IPS DF 6.9 (cell line): ENCODE results near the gene DLX4.

Experiments
- DNase-seq: peaks from one replicate; pipeline ENCODE4 v3.0.0-alpha.2; 2013; ENCODE audit warnings: low read depth, low spot score
- H3K27ac ChIP-seq: one replicate; pipeline ENCODE4 v1.5.1; 2013; ENCODE audit warnings: low read length, control low read depth
- H3K27me3 ChIP-seq: 2 replicates; pipeline ENCODE4 v1.6.1; 2013; ENCODE audit warnings: mild to moderate bottlenecking, low read length; ENCODE audit not compliant: control insufficient read depth, insufficient read depth
- H3K36me3 ChIP-seq: 2 replicates; pipeline ENCODE4 v1.6.1; 2013; ENCODE audit warnings: low read length; ENCODE audit not compliant: control insufficient read depth, insufficient read depth
- H3K4me1 ChIP-seq: 2 replicates; pipeline ENCODE4 v1.6.1; 2013; ENCODE audit warnings: low read length; ENCODE audit not compliant: control insufficient read depth, insufficient read depth
- H3K4me3 ChIP-seq: 2 replicates; pipeline ENCODE4 v1.5.1; 2013; ENCODE audit warnings: mild to moderate bottlenecking, low read length
- H3K9me3 ChIP-seq: 2 replicates; pipeline ENCODE4 v1.6.1; 2013; ENCODE audit warnings: low read length, inconsistent platforms; ENCODE audit not compliant: control insufficient read depth, insufficient read depth
- WGBS: extraction: QIAGEN DNeasy Blood & Tissue Kit; methylation state at CpG from one replicate; pipeline ENCODE4 v1.1.7; 2013; ENCODE audit warnings: mixed read lengths, missing lambda C conversion rate; ENCODE audit not compliant: insufficient read length, insufficient coverage; 5-methylcytosine and 5-hydroxymethylcytosine counted together

Gene DLX4

DNA sequence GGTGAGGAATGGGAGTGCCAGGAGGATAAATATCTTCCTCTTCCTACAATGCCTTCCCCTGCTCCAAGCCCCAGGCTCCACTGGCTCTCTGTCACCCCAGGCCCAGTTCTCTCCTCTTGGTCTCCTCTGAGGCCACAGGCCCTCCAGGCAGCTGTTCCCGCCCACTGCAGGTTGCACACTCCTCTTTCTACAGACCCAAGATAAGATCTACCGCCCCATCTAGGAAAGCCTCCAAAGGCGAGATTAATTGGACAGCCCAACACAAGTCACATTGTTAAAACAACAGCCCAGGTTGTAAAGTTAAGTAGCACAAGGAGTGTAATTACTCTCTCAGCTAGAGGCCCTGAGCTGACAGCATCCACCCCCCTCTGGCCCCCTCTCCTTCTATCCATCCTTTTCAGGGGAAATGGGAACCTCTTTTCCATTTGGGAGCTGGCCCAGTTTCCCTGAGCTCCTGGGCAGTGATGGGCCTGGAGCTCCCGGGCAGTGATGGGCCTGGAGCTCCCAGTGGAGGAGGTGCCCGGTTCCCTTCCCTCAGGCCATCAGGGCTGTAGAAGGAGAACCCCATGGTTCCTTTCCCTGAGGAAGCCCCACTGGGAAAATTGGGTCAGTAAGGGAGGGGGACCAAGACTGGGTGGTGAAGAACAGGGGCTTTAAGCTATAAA lies 7.3 kb downstream of the DLX4 start:
- H3K27ac ChIP-seq = no peak overlapping the region
- WGBS = no CpG with 5 or more reads among the region's 5 CpGs
- DNase-seq = no peak
- H3K4me3 ChIP-seq = no peak overlapping the region
- H3K4me1 ChIP-seq = peaks cover 12% of the 10 kb centered on the region
- no peaks in the 10 kb centered on the region; the same call in 1 of the 2 replicates for H3K36me3 ChIP-seq
- H3K27me3 ChIP-seq = peaks cover 45% of the 10 kb centered on the region
- no peaks in the 10 kb centered on the region for H3K9me3 ChIP-seq

DNA sequence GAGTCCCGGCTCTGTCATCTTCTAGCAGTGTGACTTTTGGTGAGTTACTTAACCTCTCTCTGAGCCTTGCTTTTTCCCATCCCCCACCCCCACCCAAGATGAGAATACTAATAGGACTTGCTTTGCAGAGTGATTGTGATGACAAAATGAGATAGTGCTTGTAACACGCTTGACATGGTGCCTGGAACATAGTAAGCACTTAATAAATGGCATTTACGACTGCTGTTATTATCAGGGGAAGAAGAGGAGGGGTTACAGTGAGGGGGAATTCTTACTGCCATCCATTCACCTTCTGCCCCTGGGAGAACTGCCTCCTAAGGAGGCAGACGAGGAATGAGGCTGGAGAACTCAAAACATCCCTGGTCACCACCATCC lies 7.8 kb downstream of the DLX4 start:
- no peak for DNase-seq
- no peaks in the 10 kb centered on the region; the same call in 1 of the 2 replicates for H3K36me3 ChIP-seq
- H3K4me3 ChIP-seq = no peak overlapping the region
- H3K27me3 ChIP-seq = peaks cover 40% of the 10 kb centered on the region
- H3K9me3 ChIP-seq = no peaks in the 10 kb centered on the region
- WGBS = no CpG with 5 or more reads among the region's 4 CpGs
- peaks cover 12% of the 10 kb centered on the region for H3K4me1 ChIP-seq
- H3K27ac ChIP-seq = no peak overlapping the region

DNA sequence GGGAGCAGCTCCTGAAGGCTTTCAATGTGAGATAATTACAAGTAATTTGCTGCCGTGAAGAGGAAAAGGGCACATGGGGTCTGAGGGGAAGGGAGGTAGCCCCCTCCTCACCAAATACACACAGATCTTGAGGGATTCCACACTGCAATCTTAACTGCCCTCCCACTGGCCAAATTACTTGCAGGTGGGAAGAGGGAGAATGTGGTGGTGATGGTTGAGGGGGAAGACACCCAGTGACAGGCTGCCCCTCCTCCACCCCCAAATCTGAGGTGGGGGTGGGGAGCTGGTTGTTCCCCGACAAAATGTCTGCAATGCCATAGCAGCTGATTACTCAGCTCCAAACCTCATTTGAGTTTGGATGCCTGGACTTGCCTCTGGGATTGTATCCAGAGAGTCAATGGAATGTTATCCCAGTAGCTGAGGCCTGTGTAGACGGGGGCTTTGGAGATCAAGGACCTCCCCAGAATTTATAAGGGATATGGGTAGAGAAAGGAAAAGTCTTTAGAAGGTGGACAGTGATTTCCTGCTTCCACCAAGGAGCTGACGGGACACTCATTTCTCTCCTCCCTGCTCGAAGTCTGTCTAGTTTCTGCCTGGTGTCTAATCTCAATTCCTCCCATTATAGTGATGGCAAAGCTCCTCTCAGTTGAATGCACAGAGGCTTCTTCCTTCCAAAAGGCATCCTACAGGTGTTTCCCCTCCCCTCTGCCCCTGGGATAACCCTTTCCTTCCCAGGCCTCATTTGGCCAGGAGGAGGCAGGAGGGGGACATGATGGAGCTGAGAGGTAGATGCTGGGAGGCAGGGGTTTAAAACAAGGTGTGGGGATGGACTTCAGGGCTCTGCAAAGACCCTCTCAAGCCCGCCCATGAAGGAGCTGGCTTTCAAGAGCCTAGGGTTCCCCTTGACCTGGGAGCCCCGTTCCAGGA lies 8.7 kb downstream of the DLX4 start:
- H3K27ac ChIP-seq = no peak overlapping the region
- H3K4me3 ChIP-seq = no peak overlapping the region
- no peak for DNase-seq
- H3K27me3 ChIP-seq = peaks cover 30% of the 10 kb centered on the region
- H3K9me3 ChIP-seq = no peaks in the 10 kb centered on the region
- no peaks in the 10 kb centered on the region for H3K36me3 ChIP-seq
- peaks cover 11% of the 10 kb centered on the region for H3K4me1 ChIP-seq
- WGBS = no CpG with 5 or more reads among the region's 7 CpGs

DNA sequence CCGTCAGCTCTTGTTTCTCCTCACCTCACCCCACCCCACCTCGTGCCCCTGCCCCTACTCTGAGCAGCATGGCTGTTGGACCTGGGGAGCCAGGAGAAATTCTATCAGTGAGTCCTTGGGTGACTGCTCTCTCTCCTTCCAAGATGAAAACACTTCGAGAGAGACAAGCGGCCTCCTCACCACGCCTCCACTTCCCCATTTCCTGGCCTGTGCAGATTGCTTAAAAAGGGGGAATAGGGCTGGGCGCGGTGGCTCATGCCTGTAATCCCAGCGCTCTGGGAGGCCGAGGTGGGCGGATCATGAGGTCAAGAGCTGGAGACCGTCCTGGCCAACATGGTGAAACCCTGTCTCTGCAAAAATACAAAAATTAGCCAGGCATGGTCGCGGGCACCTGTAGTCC lies 9.5 kb downstream of the DLX4 start:
- no peak overlapping the region for H3K4me3 ChIP-seq
- no peak overlapping the region for H3K27ac ChIP-seq
- no peaks in the 10 kb centered on the region for H3K9me3 ChIP-seq
- peaks cover 9% of the 10 kb centered on the region for H3K4me1 ChIP-seq
- no CpG with 5 or more reads among the region's 13 CpGs for WGBS
- H3K27me3 ChIP-seq = peaks cover 23% of the 10 kb centered on the region
- H3K36me3 ChIP-seq = no peaks in the 10 kb centered on the region
- no peak for DNase-seq

GRCh38 chr17:49979748-49980479 lies 10.9 kb downstream of the DLX4 start:
- Histone ChIP-seq H3K9me3 (no peaks in the 10 kb centered on the region), H3K27me3 (peaks cover 10% of the 10 kb centered on the region), H3K4me3 (no peak overlapping the region), H3K4me1 (peaks cover 9% of the 10 kb centered on the region), H3K27ac (no peak overlapping the region), H3K36me3 (no peaks in the 10 kb centered on the region)
- no CpG with 5 or more reads among the region's 4 CpGs for WGBS
- DNase-seq = no peak

DNA sequence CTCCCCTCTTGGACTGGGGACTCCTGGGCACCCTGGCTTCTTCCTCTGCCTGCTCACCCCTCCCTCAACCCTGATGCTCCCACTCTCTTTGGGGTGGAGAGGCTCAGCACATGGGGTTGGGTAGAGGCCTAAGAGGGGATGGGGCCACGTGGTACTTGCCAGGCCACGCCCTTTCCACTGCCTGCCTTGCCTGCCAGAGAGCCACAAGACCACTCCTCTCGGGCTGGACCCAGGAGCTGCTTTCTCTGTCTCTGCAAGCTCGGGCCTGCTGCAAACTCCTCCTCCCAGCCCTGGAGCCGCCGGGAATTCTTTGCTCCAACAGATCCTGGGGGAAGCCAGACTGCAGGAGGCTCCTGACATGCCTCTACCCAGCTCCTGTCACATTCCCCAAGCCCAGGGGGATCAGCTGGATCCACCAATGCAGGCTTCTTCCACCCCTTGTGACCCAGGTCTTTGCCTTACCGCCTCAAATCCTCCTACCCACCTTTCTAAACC lies 11.8 kb downstream of the DLX4 start:
- Histone ChIP-seq H3K9me3 (no peaks in the 10 kb centered on the region), H3K4me3 (no peak overlapping the region), H3K4me1 (peaks cover 7% of the 10 kb centered on the region), H3K27ac (no peak overlapping the region), H3K36me3 (no peaks in the 10 kb centered on the region), H3K27me3 (peaks cover 2% of the 10 kb centered on the region)
- DNase-seq = no peak
- WGBS = no CpG with 5 or more reads among the region's 7 CpGs

DNA sequence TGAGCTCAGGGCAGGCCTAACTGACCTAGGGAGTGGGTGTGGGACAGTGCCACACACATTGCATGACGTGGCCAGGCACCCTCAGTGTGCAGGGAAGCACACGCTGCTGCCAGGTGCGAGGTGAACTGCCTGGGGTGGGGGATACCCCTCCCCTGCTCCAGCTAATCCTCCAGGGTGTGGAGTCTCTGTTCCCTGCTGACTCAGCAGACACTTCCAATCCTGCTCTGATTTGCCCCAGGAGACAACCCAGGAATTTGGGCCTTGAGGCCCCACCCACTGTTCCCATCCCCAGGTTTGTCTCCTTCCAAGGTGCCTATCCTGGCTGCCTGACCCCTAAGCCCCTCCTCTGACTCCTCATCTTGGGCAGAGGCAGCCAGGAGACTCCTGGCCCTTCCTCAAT lies 15.3 kb downstream of the DLX4 start:
- Histone ChIP-seq H3K27ac (no peak overlapping the region), H3K36me3 (no peaks in the 10 kb centered on the region), H3K4me1 (peaks cover 5% of the 10 kb centered on the region), H3K27me3 (peaks cover 12% of the 10 kb centered on the region), H3K4me3 (no peak overlapping the region), H3K9me3 (no peaks in the 10 kb centered on the region)
- no CpG with 5 or more reads among the region's 3 CpGs for WGBS
- DNase-seq = no peak

GRCh38 chr17:49984776-49985175 lies 15.8 kb downstream of the DLX4 start:
- H3K27me3 ChIP-seq = peaks cover 12% of the 10 kb centered on the region
- no peak for DNase-seq
- H3K4me1 ChIP-seq = peaks cover 5% of the 10 kb centered on the region
- no peaks in the 10 kb centered on the region for H3K9me3 ChIP-seq
- no CpG with 5 or more reads among the region's 2 CpGs for WGBS
- no peaks in the 10 kb centered on the region for H3K36me3 ChIP-seq
- H3K4me3 ChIP-seq = no peak overlapping the region
- no peak overlapping the region for H3K27ac ChIP-seq

GRCh38 chr17:49985310-49985990 lies 16.5 kb downstream of the DLX4 start:
- DNase-seq = no peak
- Histone ChIP-seq H3K4me1 (peaks cover 3% of the 10 kb centered on the region), H3K27ac (no peak overlapping the region), H3K9me3 (no peaks in the 10 kb centered on the region), H3K27me3 (peaks cover 14% of the 10 kb centered on the region), H3K4me3 (no peak overlapping the region), H3K36me3 (no peaks in the 10 kb centered on the region)
- no CpG with 5 or more reads among the region's 3 CpGs for WGBS
